Heart right ventricle (tissue), 16 donors: ENCODE data around the gene ZNF609. TPM values are rescaled to one million over a fixed set of nuclear protein-coding genes. Genes with fewer than 3 reads are reported as not detected.
A peak's percentile ranks its signal among the peaks of the same experiment; 100 is the strongest.

Source experiments
- ATAC-seq, 8 donors: fragments of 200-7000 bp; cut with Tn5 transposase; one replicate each; pipeline ENCODE4 v1.9.1; 2020; ENCODE audit warnings: mild to moderate bottlenecking in 8 of 8, moderate library complexity in 8 of 8, moderate number of reproducible peaks in 1 of 8
- DNase-seq, 2 donors: peaks; one replicate each; pipeline ENCODE4 v3.0.0-alpha.2; 2020
- H3K27ac ChIP-seq, 10 donors: fragments of 200-600 bp; sonication (generic) in 2 of 10; one replicate each; pipeline versions ENCODE4 v1.5.0 to v1.8.0; 2020 to 2022; ENCODE audit warnings: mild to moderate bottlenecking in 3 of 10
- H3K27me3 ChIP-seq, 7 donors: fragments of 200-600 bp; one replicate each; pipeline ENCODE4 v1.8.0; 2021 to 2022; ENCODE audit warnings: mild to moderate bottlenecking in 2 of 7
- H3K36me3 ChIP-seq, 9 donors: fragments of 200-600 bp; sonication (generic) in 1 of 9; one replicate each; pipeline versions ENCODE4 v1.5.0 to v1.8.0; 2020 to 2022; ENCODE audit warnings: mild to moderate bottlenecking in 2 of 9
- H3K4me1 ChIP-seq, 9 donors: fragments of 200-600 bp; sonication (generic) in 1 of 9; one replicate each; pipeline versions ENCODE4 v1.5.0 to v1.8.0; 2020 to 2022; ENCODE audit warnings: mild to moderate bottlenecking in 4 of 9
- H3K4me3 ChIP-seq, 10 donors: fragments of 200-600 bp; sonication (generic) in 2 of 10; one replicate each; pipeline versions ENCODE4 v1.5.0 to v1.8.0; 2020 to 2022; ENCODE audit warnings: mild to moderate bottlenecking in 7 of 10, moderate library complexity in 2 of 10
- H3K9me3 ChIP-seq, 11 donors: fragments of 200-600 bp in 10 of 11; sonication (generic) in 2 of 11; one replicate each; pipeline versions ENCODE4 v1.5.0 to v1.8.0; 2013 to 2022; ENCODE audit warnings: mild to moderate bottlenecking in 2 of 11, control low read depth in 1 of 11, moderate library complexity in 1 of 11
- CTCF ChIP-seq, 9 donors: fragments of 200-600 bp; sonication (generic) in 2 of 9; IDR thresholded peaks; one replicate each; pipeline versions ENCODE4 v1.5.0 to v1.8.0; 2021 to 2022; ENCODE audit warnings: antibody characterized with exemption in 9 of 9, mild to moderate bottlenecking in 5 of 9, moderate library complexity in 1 of 9
- WGBS, 2 donors: extraction: QIAGEN DNeasy Blood & Tissue Kit; methylation state at CpG; one replicate each; pipeline ENCODE4 v1.1.7; 2013; ENCODE audit warnings: inconsistent platforms in 1 of 2; 5-methylcytosine and 5-hydroxymethylcytosine counted together
- intact Hi-C, 10 donors: fragments of 100-400 bp; cut with DNase I; formaldehyde crosslinking; loops; one replicate each; pipeline versions ENCODE4 v1.11.1 to v1.14.2; 2022
- polyA plus RNA-seq, 2 donors: library from polyadenylated mRNA; stranded (reverse); fragments of 200-250 nt; gene quantifications; one replicate each; pipeline ENCODE4 v1.2.3, GENCODE V29; 2013
- total RNA-seq, 10 donors: library from RNA; stranded (reverse); fragmentation: NEBNext Ultra II Directional in 3 of 10; extraction: Animal tissue kit (Norgen Biotek cat#: 25700) in 3 of 10; gene quantifications; one replicate each; pipeline versions ENCODE4 v1.2.1 to v1.2.4, GENCODE V29; 2021 to 2023
- donor health status: Arrhythmogenic right ventricular cardiomyopathy.
- donor health status: ischemic (EF 13 %, LVEDD 7.1; RV severe dilation, severe dysfunction).
- donor health status: healthy with polysubstance abuse.
- donor health status: DM: no; HTN: yes; CAD: no.
- donor health status: DM: no; HTN: no; CAD: no.
- donor health status: ischemic (EF 25% LVEDD 6.9; RV normal size, moderate dysfunction).
- donor health status: ischemic (EF 25% LVEDD 5.7; RV mildly dilated, moderate dysfunction).
- donor health status: healthy.
- donor health status: DM: yes; HTN: yes; CAD: no.
- donor health status: Ischemic cardiomyopathy.
- donor health status: ischemic (EF 35%, LVEDD 5.7; RV mildly dilated, moderate dysfunction).
- donor health status: nonischemic (EF 11% LVEDD 7.7; RV severe dilation, severe dysfunction).
- donor health status: DM: yes; HTN: yes; CAD: no.
- donor health status: PGD.
- donor health status: ischemic (EF 29% LVEDD 5.4; RV normal size, mild dysfunction).
- donor health status: nonischemic (EF 23%, LVEDD 6.1; RV moderate dilation, normal function).

The ZNF609 gene
- total and polyA plus RNA-seq, 12 donors: 4.0 to 19.2 (median 15.8) TPM

- H3K27ac ChIP-seq: peak overlapping the region in 5 of 10 donors; percentile 29 to 78 (median 38)
- H3K9me3 ChIP-seq: no peaks in the 10 kb centered on the region
- peak in 1 of 2 donors; percentile 12 for DNase-seq
- 32 to 39% methylated on average over 4 of the region's 4 CpGs for WGBS, 2 donors
- TF ChIP-seq CTCF (IDR thresholded peaks at IDR 0.05): no peak
- H3K4me1 ChIP-seq: peaks cover 0 to 44% (median 16%) of the 10 kb centered on the region in 9 donors
- intact Hi-C loops: no loop called here
- ATAC-seq: peak; percentile 33 to 78 (median 65)
- no peaks in the 10 kb centered on the region for H3K36me3 ChIP-seq
- H3K4me3 ChIP-seq: peak overlapping the region in 1 of 10 donors; percentile 7
- H3K27me3 ChIP-seq: no peaks in the 10 kb centered on the region
Observed at GRCh38 chr15:64596701-64597476, 136.5 kb downstream of the ZNF609 start.

GRCh38 chr15:64597477-64597822, 137.1 kb downstream of the ZNF609 start:
- no peaks in the 10 kb centered on the region for H3K9me3 ChIP-seq
- 0 to 4% methylated on average over 1 of the region's 1 CpG for WGBS, 2 donors
- H3K36me3 ChIP-seq: no peaks in the 10 kb centered on the region
- intact Hi-C loops: no loop called here
- H3K4me1 ChIP-seq: peaks cover 0 to 49% (median 16%) of the 10 kb centered on the region in 9 donors
- peak in 1 of 8 donors; percentile 18 for ATAC-seq
- no peaks in the 10 kb centered on the region for H3K27me3 ChIP-seq
- no peak for TF ChIP-seq CTCF (IDR thresholded peaks at IDR 0.05)
- H3K4me3 ChIP-seq: no peak overlapping the region
- peak overlapping the region in 2 of 10 donors; percentile 38 to 78 for H3K27ac ChIP-seq
- no peak for DNase-seq

GRCh38 chr15:64599226-64599625, 138.8 kb downstream of the ZNF609 start:
- intact Hi-C loops: no loop called here
- no peak for DNase-seq
- Histone ChIP-seq H3K36me3 (no peaks in the 10 kb centered on the region), H3K4me1 (peaks cover 0 to 50% (median 16%) of the 10 kb centered on the region in 9 donors), H3K4me3 (no peak overlapping the region), H3K27ac (no peak overlapping the region), H3K27me3 (no peaks in the 10 kb centered on the region), H3K9me3 (no peaks in the 10 kb centered on the region)
- no peak for ATAC-seq
- TF ChIP-seq CTCF (IDR thresholded peaks at IDR 0.05): no peak

- ATAC-seq (no peak), DNase-seq (no peak)
- Histone ChIP-seq H3K36me3 (no peaks in the 10 kb centered on the region), H3K4me3 (no peak overlapping the region), H3K9me3 (no peaks in the 10 kb centered on the region), H3K4me1 (peaks cover 0 to 50% (median 16%) of the 10 kb centered on the region in 9 donors), H3K27ac (no peak overlapping the region), H3K27me3 (no peaks in the 10 kb centered on the region)
- WGBS, 2 donors: 54 to 59% methylated on average over 2 of the region's 2 CpGs
- intact Hi-C loops: no loop called here
- TF ChIP-seq CTCF (IDR thresholded peaks at IDR 0.05): no peak
Observed at GRCh38 chr15:64599716-64600115, 139.3 kb downstream of the ZNF609 start.
